ENCODE measurements around the gene TNPO3. TPM values are rescaled to one million over a fixed set of nuclear protein-coding genes. Genes with fewer than 3 reads are reported as not detected.

The TNPO3 gene
- total RNA-seq, 1 experiment from 2014 or later, result 58.5 TPM

GRCh38 chr7:128936798-128937197 is 118.1 kb downstream of the TNPO3 start:
- ChIA-PET RAD21 (ENCODE audit: low non-redundant PET in 1 of 2, low total read pairs in 2 of 2, uncharacterized antibody in 2 of 2, unreplicated experiment in 2 of 2) (no interaction called here), POLR2A (no interaction called here), CTCF (no interaction called here)
- Histone ChIP-seq H3K79me2 (ENCODE audit: insufficient read depth, low read length) (no peaks in the 10 kb centered on the region), H3K9ac (ENCODE audit: low read length) (no peak overlapping the region), H3K27me3 (ENCODE audit: insufficient read depth, low read length) (no peaks in the 10 kb centered on the region), H4K20me1 (ENCODE audit: insufficient read depth) (no peaks in the 10 kb centered on the region), H3K9me3 (ENCODE audit: control insufficient read depth in 1 of 2, insufficient read depth in 1 of 2, low read depth in 1 of 2, low read length in 2 of 2) (no peaks in the 10 kb centered on the region), H2AFZ (ENCODE audit: low read depth, low read length, poor library complexity, severe bottlenecking) (no peak overlapping the region), H3K9me2 (ENCODE audit: insufficient read depth) (no peaks in the 10 kb centered on the region), H3K4me1 (ENCODE audit: control insufficient read depth in 1 of 2, insufficient read depth in 2 of 2, low read length in 2 of 2) (peaks cover 10 to 22% of the 10 kb centered on the region in 2 experiments; a peak in 3 of 4 replicates), H3K4me3 (replicated peaks in 1 of 2; ENCODE audit: low read depth in 1 of 2, low read length in 2 of 2) (no peak overlapping the region), H3K36me3 (ENCODE audit: control insufficient read depth in 1 of 2, insufficient read depth in 2 of 2, low read length in 2 of 2) (no peaks in the 10 kb centered on the region), H3K27ac (ENCODE audit: low read depth, low read length) (no peak overlapping the region), H3K4me2 (ENCODE audit: low read length) (peak overlapping the region; percentile 99)
- TF ChIP-seq YY1 (IDR thresholded peaks at IDR 0.05; ENCODE audit: extremely low read depth, insufficient replicate concordance, low read depth, low read length) (no peak), SP1 (IDR thresholded peaks at IDR 0.05; ENCODE audit: low read depth) (no peak), ZBTB33 (IDR thresholded peaks at IDR 0.05; ENCODE audit: extremely low read depth, insufficient replicate concordance, low read length) (no peak)
- no peak for ATAC-seq
- intact Hi-C loops (cut with micrococcal nuclease), result no loop called here
- no peak for DNase-seq (ENCODE audit: low read depth, low spot score)
- no TSS peak for BruUV-seq (replicated peaks)

- ChIA-PET RAD21 (ENCODE audit: low non-redundant PET in 1 of 2, low total read pairs in 2 of 2, uncharacterized antibody in 2 of 2, unreplicated experiment in 2 of 2) (no interaction called here), POLR2A (no interaction called here), CTCF (no interaction called here)
- Histone ChIP-seq H3K4me1 (ENCODE audit: control insufficient read depth in 1 of 2, insufficient read depth in 2 of 2, low read length in 2 of 2) (peaks cover 10 to 22% of the 10 kb centered on the region in 2 experiments; a peak in 3 of 4 replicates), H3K27ac (ENCODE audit: low read depth, low read length) (no peak overlapping the region), H3K4me2 (ENCODE audit: low read length) (no peak overlapping the region), H3K27me3 (ENCODE audit: insufficient read depth, low read length) (no peaks in the 10 kb centered on the region), H3K9ac (ENCODE audit: low read length) (no peak overlapping the region), H3K79me2 (ENCODE audit: insufficient read depth, low read length) (no peaks in the 10 kb centered on the region), H3K36me3 (ENCODE audit: control insufficient read depth in 1 of 2, insufficient read depth in 2 of 2, low read length in 2 of 2) (no peaks in the 10 kb centered on the region), H3K9me2 (ENCODE audit: insufficient read depth) (no peaks in the 10 kb centered on the region), H3K4me3 (replicated peaks in 1 of 2; ENCODE audit: low read depth in 1 of 2, low read length in 2 of 2) (no peak overlapping the region), H4K20me1 (ENCODE audit: insufficient read depth) (no peaks in the 10 kb centered on the region), H2AFZ (ENCODE audit: low read depth, low read length, poor library complexity, severe bottlenecking) (no peak overlapping the region), H3K9me3 (ENCODE audit: control insufficient read depth in 1 of 2, insufficient read depth in 1 of 2, low read depth in 1 of 2, low read length in 2 of 2) (no peaks in the 10 kb centered on the region)
- TF ChIP-seq JUND (IDR thresholded peaks at IDR 0.05) (no peak), REST (IDR thresholded peaks at IDR 0.05; ENCODE audit: low read depth) (no peak), FOSL1 (IDR thresholded peaks at IDR 0.05; ENCODE audit: low read depth) (no peak), EZH2 (IDR thresholded peaks at IDR 0.05) (no peak), SIN3A (IDR thresholded peaks at IDR 0.05; ENCODE audit: low read depth) (no peak), CBX3 (IDR thresholded peaks at IDR 0.05; ENCODE audit: low read depth) (no peak), POLR2A (IDR thresholded peaks at IDR 0.05; ENCODE audit: borderline replicate concordance, extremely low read depth, insufficient read depth, insufficient read length) (no peak), CTCF (IDR thresholded peaks at IDR 0.05 in 2 of 3, conservative IDR thresholded peaks at IDR 0.05 in 1 of 3; ENCODE audit: borderline replicate concordance in 1 of 3, insufficient read depth in 1 of 3, low read depth in 2 of 3, low read length in 2 of 3) (no peak), YY1 (IDR thresholded peaks at IDR 0.05; ENCODE audit: extremely low read depth, insufficient replicate concordance, low read depth, low read length) (no peak), ZFX (IDR thresholded peaks at IDR 0.05) (no peak), CEBPB (IDR thresholded peaks at IDR 0.05; ENCODE audit: low read depth) (no peak), ELF1 (IDR thresholded peaks at IDR 0.05; ENCODE audit: borderline replicate concordance, low read depth) (no peak)
- ATAC-seq, result no peak
- intact Hi-C loops (cut with micrococcal nuclease), result no loop called here
- no peak for DNase-seq (ENCODE audit: low read depth, low spot score)
- BruUV-seq (replicated peaks), result no TSS peak
These were observed 119.6 kb downstream of the TNPO3 start for GRCh38 chr7:128935342-128935730.
